ENCODE measurements around the gene INSL3. TPM values are rescaled to one million over a fixed set of nuclear protein-coding genes. Genes with fewer than 3 reads are reported as not detected.

INSL3 gene
- total and polyA plus RNA-seq, 8 donors: 0.21 to 0.76 TPM; not detected in 6

DNA sequence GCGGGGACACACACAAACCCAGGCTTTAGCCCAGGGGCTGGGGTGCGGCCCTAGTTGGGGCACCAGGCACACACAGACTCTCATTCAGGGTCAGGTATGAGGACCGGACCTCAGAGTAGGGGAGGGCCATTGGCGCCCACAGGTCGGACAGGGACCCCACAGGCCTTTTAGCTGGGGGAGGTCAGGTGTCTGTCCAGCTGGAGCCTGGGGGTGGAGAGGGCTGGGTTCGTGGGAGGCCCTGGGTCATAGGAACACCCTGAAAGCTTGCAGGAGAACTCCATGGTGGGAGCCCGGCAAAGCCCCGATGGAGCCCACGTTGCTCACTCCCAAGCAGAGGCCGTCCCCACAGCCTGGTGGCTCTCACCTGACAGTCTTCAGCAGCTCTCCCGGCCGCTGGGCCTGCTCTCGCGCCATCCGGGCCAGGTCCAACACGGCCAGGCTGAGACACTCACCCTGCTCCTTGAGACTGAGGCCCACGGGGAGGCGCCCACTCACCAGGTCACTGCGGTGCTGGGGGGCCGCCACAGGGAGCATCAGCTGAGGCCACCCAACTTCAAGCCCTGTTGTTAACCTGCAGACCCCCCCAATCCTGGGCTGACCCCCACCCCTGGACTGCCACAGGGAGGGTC is 21.5 kb upstream of the INSL3 start:
- Histone ChIP-seq H3K27me3 (peaks cover 0 to 33% of the 10 kb centered on the region in 2 donors), H3K4me1 (peaks cover 0 to 47% of the 10 kb centered on the region in 2 donors), H3K9me3 (no peaks in the 10 kb centered on the region), H3K4me3 (no peak overlapping the region), H3K36me3 (peaks cover 0 to 61% of the 10 kb centered on the region in 2 donors), H3K27ac (no peak overlapping the region)
- TF ChIP-seq, protein P1, sequence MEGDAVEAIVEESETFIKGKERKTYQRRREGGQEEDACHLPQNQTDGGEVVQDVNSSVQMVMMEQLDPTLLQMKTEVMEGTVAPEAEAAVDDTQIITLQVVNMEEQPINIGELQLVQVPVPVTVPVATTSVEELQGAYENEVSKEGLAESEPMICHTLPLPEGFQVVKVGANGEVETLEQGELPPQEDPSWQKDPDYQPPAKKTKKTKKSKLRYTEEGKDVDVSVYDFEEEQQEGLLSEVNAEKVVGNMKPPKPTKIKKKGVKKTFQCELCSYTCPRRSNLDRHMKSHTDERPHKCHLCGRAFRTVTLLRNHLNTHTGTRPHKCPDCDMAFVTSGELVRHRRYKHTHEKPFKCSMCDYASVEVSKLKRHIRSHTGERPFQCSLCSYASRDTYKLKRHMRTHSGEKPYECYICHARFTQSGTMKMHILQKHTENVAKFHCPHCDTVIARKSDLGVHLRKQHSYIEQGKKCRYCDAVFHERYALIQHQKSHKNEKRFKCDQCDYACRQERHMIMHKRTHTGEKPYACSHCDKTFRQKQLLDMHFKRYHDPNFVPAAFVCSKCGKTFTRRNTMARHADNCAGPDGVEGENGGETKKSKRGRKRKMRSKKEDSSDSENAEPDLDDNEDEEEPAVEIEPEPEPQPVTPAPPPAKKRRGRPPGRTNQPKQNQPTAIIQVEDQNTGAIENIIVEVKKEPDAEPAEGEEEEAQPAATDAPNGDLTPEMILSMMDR (IDR thresholded peaks at IDR 0.05): no peak
- intact Hi-C loops (cut with DNase I): no loop called here
- DNase-seq: no peak
- ATAC-seq: no peak

DNA sequence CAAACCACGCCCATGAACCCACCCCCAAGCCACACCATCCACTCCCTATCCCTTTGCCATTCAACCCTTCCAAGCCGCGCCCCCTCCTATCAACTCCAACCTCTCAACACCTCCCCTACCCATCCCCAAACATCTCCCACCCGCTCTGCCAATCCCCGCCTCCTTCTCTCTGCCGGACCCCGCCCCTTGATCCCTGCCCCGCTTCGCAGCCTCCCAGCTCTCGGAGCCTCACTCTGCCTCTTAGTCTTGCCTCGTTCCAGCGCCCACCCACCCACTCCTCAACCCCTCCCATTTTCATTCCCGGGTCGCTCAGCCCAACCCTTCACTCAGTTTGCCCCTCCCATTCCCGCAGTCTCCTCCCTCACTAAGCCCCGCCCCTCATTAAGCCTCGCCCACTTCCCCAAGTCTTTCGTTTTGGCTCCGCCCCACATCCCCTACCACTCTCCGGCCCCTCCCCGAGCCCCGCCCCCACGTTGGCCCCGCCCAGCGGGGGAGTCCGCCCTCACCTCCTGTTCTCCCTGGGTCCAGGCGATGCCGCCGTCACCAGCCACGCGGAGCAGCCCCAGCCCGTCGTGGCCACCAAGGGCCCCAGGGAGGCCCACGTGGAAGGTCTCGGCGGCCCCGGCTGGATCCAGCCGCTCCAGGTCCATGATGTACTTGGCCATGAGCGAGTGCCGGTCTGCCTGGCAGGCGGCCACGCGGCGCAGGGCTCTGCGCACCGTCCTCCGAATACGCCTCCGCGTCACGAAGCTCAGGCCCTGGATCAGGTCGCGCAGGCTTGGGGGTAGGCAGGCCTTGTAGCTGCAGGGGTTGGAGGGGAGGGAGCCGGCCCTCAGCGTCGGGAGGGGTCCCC is 20.7 kb upstream of the INSL3 start:
- Histone ChIP-seq H3K4me1 (peaks cover 0 to 44% of the 10 kb centered on the region in 2 donors), H3K9me3 (no peaks in the 10 kb centered on the region), H3K36me3 (peaks cover 0 to 68% of the 10 kb centered on the region in 2 donors), H3K27ac (no peak overlapping the region), H3K4me3 (no peak overlapping the region), H3K27me3 (peaks cover 0 to 33% of the 10 kb centered on the region in 2 donors)
- TF ChIP-seq, protein P1 (IDR thresholded peaks at IDR 0.05): no peak
- DNase-seq (peak in 2 of 4 donors; percentile 65 to 72), ATAC-seq (peak; percentile 86)
- intact Hi-C loops (cut with DNase I): no loop called here

DNA sequence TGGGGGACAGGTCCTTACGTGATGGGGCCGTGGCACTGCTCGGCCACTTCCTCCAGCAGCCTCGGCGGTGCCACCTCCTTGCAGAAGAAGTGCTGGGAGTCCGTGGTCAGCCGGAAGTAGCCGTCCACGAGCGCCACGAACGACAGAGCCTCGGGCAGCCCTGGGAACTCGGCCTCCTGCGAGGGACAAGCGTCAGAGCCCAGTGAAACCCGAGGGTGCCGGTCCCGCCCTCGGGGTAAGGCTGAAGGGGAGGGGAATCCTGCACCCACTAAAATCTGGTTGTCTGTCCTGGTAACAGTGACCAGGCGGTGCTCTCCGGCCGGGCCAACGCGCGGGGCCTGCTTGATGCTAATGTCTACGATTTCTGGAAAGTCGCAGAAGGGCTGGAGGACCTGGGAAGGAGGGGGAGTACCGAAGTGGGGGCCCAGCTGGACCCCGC is 20.1 kb upstream of the INSL3 start:
- peaks cover 0 to 33% of the 10 kb centered on the region in 2 donors for H3K27me3 ChIP-seq
- intact Hi-C loops (cut with DNase I): no loop called here
- peak; percentile 17 for ATAC-seq
- TF ChIP-seq, protein P1 (IDR thresholded peaks at IDR 0.05): no peak
- DNase-seq: no peak
- H3K4me3 ChIP-seq: no peak overlapping the region
- H3K9me3 ChIP-seq: no peaks in the 10 kb centered on the region
- H3K27ac ChIP-seq: no peak overlapping the region
- peaks cover 0 to 75% of the 10 kb centered on the region in 2 donors for H3K36me3 ChIP-seq
- peaks cover 0 to 38% of the 10 kb centered on the region in 2 donors for H3K4me1 ChIP-seq

DNA sequence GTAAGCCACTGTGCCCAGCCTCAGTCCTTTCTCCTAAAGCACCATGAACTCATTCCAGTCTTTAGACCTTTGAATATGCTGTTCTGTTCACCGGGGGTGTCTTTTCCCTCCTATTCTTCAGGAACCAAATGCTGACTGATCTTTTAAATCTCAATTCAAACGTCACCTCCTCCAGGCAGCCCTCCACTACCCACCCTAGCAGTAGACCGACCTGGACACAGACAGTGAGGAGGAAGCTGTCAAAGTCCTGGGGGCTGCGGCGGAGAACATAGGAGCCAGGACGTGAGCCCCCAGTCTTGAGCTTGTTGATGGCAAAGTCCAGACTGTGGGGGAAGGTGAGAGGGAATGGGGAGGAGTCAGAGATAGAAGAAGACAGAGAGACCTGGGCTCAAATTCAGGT is 18.7 kb upstream of the INSL3 start:
- Histone ChIP-seq H3K36me3 (peaks cover 0 to 89% of the 10 kb centered on the region in 2 donors), H3K4me1 (peaks cover 0 to 24% of the 10 kb centered on the region in 2 donors), H3K27ac (no peak overlapping the region), H3K9me3 (no peaks in the 10 kb centered on the region), H3K4me3 (no peak overlapping the region), H3K27me3 (peaks cover 0 to 33% of the 10 kb centered on the region in 2 donors)
- ATAC-seq: no peak
- TF ChIP-seq, protein P1 (IDR thresholded peaks at IDR 0.05): no peak
- DNase-seq: no peak
- intact Hi-C loops (cut with DNase I): no loop called here

DNA sequence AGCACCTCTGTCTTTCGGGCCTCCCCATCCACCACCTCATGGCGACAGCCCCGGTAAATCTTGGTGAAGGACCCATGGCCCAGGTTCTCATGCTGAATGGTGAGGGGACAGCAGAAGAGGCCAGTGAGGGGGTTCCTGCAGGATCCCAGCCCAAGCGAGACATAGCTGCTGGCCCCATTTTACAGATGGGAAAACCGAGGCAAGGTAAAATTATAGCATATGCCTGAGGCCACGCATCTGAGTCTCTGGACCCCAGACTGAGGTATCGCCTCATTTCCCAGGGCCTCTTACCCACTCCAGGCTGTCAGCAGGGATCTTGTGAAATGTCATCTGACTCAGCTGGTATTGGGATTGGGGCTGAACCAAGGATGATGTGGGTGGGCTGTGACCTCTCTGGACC is 16.7 kb upstream of the INSL3 start:
- Histone ChIP-seq H3K27me3 (peaks cover 0 to 39% of the 10 kb centered on the region in 2 donors), H3K4me3 (no peak overlapping the region), H3K36me3 (peaks cover 0 to 100% of the 10 kb centered on the region in 2 donors), H3K4me1 (peaks cover 0 to 7% of the 10 kb centered on the region in 2 donors), H3K27ac (no peak overlapping the region), H3K9me3 (no peaks in the 10 kb centered on the region)
- intact Hi-C loops (cut with DNase I): no loop called here
- ATAC-seq (no peak), DNase-seq (no peak)
- TF ChIP-seq, protein P1 (IDR thresholded peaks at IDR 0.05): no peak
